Mammary epithelial cell (primary cell): ENCODE measurements around the gene RAB26.

Source experiments
- EZH2 ChIP-seq: IDR thresholded peaks from 2 replicates; pipeline ENCODE4 v1.6.1; 2012; ENCODE audit warnings: low read length, inconsistent platforms, borderline replicate concordance
- TF ChIP-seq, protein P1 (sequence below), 2 donors: IDR thresholded peaks in 1 of 2; conservative IDR thresholded peaks in 1 of 2; 2 replicates each; pipeline ENCODE4 v1.5.1; 2011 to 2012; ENCODE audit warnings: inconsistent platforms in 2 of 2, low read length in 2 of 2, mild to moderate bottlenecking in 2 of 2, control low read depth in 1 of 2, low read depth in 1 of 2; ENCODE audit not compliant: insufficient read depth in 1 of 2; ENCODE audit errors: extremely low read depth in 1 of 2

GRCh38 chr16:2183671-2184070 lies 35.2 kb downstream of the RAB26 start:
- TF ChIP-seq, protein P1, sequence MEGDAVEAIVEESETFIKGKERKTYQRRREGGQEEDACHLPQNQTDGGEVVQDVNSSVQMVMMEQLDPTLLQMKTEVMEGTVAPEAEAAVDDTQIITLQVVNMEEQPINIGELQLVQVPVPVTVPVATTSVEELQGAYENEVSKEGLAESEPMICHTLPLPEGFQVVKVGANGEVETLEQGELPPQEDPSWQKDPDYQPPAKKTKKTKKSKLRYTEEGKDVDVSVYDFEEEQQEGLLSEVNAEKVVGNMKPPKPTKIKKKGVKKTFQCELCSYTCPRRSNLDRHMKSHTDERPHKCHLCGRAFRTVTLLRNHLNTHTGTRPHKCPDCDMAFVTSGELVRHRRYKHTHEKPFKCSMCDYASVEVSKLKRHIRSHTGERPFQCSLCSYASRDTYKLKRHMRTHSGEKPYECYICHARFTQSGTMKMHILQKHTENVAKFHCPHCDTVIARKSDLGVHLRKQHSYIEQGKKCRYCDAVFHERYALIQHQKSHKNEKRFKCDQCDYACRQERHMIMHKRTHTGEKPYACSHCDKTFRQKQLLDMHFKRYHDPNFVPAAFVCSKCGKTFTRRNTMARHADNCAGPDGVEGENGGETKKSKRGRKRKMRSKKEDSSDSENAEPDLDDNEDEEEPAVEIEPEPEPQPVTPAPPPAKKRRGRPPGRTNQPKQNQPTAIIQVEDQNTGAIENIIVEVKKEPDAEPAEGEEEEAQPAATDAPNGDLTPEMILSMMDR (conservative IDR thresholded peaks at IDR 0.05 in 1 of 2, IDR thresholded peaks at IDR 0.05 in 1 of 2; ENCODE audit: extremely low read depth in 1 of 2, insufficient read depth in 1 of 2, low read depth in 1 of 2, low read length in 2 of 2): no peak
- TF ChIP-seq EZH2: no peak
